ENCODE data around the gene SRRD. TPM values are rescaled to one million over a fixed set of nuclear protein-coding genes. Genes with fewer than 3 reads are reported as not detected.

SRRD gene
- total RNA-seq, 2 experiments from 2014 or later, result 17.5 TPM

DNA sequence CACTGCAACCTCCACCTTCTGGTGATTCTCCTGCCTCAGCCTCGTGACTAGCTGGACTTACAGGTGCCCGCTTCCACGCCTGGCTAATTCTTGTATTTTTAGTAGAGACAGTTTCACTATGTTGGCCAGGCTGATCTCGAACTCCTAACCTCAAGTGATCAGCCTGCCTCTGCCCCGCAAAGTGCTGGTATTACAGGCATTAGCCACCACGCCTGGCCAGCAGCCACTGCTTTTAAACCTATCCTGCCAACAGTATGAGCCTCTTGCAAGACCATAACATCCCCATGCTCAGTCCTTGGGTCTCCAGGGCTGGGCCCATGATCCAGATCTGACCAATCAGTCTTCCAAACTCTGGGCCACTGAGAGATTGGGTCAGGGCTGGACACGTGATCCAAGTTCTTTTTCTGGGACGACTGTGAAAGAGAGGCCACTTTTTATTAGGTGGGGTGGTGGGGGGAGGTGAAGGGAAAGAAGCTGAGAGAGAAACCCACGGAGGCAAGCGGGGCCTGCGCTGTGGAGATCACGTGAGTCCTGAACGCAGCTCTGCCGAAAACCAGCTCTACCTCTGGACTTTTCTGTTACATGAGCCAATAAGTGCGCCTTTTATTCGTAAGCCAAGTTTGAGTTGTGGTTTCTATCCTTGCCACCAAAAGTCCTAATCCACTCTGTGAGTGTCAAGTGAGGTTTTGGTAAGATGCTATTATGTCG lies 36.7 kb upstream of the SRRD start:
- H3K4me1 Mint-ChIP-seq, result no peaks in the 10 kb centered on the region
- no peaks in the 10 kb centered on the region for H3K9me3 Mint-ChIP-seq
- ChIA-PET POLR2A (no interaction called here), CTCF (interaction anchor here (1.5 kb wide), 1 partner anchor 80 kb away, joined by 7 read pairs; no protein-coding TSS in a partner anchor)
- DNase-seq, result no peak
- peaks cover 22% of the 10 kb centered on the region for H3K36me3 Mint-ChIP-seq (ENCODE audit: low read depth)
- H3K27ac Mint-ChIP-seq, result no peak overlapping the region
- no peaks in the 10 kb centered on the region for H3K27me3 Mint-ChIP-seq
- H3K4me3 Mint-ChIP-seq, result no peak overlapping the region

DNA sequence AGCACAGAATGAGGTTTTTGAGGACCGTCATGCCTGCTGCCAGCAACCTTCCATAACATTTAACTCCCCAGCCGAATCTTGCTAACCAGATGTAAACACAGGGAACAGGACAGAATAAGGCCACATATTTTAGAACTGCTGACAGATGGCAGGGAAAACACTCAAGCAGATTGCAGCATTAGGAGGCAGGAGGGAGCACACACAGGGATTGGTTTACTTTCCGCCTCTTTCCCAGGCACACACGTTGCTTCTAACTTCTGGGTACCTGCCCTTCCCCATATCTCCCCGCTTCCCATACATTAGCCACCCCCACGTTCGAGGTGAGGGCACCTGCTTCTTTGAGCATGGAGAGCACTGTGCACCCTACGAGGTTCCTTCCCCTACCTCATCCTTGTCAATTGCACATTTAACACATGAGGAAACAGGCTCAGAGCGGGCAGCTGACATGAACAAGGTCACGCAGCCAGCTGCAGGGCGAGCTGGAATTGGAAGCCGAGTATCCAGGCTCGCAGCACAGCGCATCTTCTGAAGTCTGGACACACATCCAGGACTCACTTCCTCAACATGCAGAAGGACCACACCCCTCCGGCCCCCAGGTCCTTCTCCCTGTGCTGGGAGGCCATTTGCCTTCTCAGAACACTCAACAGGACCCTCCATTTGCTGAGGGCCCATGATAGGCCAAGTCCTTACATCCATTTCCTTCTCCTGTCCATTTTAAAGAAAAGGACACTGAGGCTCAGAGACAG lies 35.9 kb upstream of the SRRD start:
- ChIA-PET CTCF (interaction anchor here (1.1 kb wide), 1 partner anchor 15 kb away, joined by 3 read pairs; no protein-coding TSS in a partner anchor), POLR2A (interaction anchor here (1.5 kb wide), 1 partner anchor 36 kb away, joined by 5 read pairs; the partner anchor contains the start of genes HPS4 and SRRD)
- Mint-ChIP-seq H3K4me3 (no peak overlapping the region), H3K4me1 (no peaks in the 10 kb centered on the region), H3K27ac (no peak overlapping the region), H3K9me3 (no peaks in the 10 kb centered on the region), H3K36me3 (ENCODE audit: low read depth) (peaks cover 26% of the 10 kb centered on the region), H3K27me3 (no peaks in the 10 kb centered on the region)
- no peak for DNase-seq

DNA sequence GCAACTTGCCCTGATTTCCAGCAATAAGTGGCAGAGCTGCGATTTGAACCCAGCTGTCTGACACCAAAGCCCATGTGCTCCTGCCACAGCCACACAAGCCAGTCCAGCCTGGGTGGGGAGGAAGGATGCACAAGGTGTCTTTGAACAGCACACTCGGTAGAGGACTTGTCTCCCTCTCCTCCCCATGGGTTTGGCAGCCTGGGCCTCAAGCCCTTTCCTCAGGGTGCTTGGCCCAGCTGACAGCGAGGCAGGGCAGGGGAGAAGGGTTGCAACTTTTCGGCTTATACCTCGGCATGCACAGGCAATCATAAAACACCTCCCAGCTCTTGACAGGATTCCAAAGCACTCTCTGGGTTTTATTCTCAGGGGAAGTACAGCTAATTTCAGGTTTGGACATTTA lies 35.3 kb upstream of the SRRD start:
- H3K9me3 Mint-ChIP-seq, result no peaks in the 10 kb centered on the region
- POLR2A ChIA-PET, result interaction anchor here (1.5 kb wide), 1 partner anchor 36 kb away, joined by 5 read pairs; the partner anchor contains the start of genes HPS4 and SRRD
- no peak overlapping the region for H3K4me3 Mint-ChIP-seq
- H3K27ac Mint-ChIP-seq, result no peak overlapping the region
- no peak for DNase-seq
- H3K27me3 Mint-ChIP-seq, result no peaks in the 10 kb centered on the region
- H3K4me1 Mint-ChIP-seq, result no peaks in the 10 kb centered on the region
- H3K36me3 Mint-ChIP-seq (ENCODE audit: low read depth), result peaks cover 22% of the 10 kb centered on the region
- CTCF ChIA-PET, result interaction anchor here (1.1 kb wide), 1 partner anchor 14 kb away, joined by 3 read pairs; no protein-coding TSS in a partner anchor

DNA sequence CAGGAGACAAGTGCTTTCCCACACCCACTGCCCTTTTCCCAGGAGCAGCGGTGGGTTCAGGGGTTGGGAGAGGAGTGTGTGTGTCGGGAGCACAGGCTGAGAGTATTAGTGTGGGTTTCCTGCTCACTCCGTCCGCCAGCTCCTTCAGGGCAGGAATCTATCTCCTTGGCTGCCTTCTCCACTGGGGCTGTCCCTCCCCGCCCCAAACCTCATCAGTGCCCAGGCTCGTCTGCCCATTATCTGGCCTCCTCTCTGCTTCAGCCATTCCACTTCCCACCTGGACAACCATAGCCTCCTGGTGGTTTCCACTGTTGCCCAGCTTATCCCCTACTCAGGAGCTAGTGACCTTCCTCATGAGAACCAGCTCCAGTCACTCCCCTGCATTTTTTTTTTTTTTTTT lies 34.7 kb upstream of the SRRD start:
- POLR2A ChIA-PET, result interaction anchor here (1.5 kb wide), 1 partner anchor 35 kb away, joined by 5 read pairs; the partner anchor contains the start of genes HPS4 and SRRD
- Mint-ChIP-seq H3K4me1 (no peaks in the 10 kb centered on the region), H3K9me3 (no peaks in the 10 kb centered on the region), H3K27ac (no peak overlapping the region), H3K4me3 (no peak overlapping the region), H3K27me3 (no peaks in the 10 kb centered on the region), H3K36me3 (ENCODE audit: low read depth) (peaks cover 22% of the 10 kb centered on the region)
- CTCF ChIA-PET, result interaction anchor here (1.1 kb wide), 1 partner anchor 13 kb away, joined by 3 read pairs; no protein-coding TSS in a partner anchor
- no peak for DNase-seq

GRCh38 chr22:26450453-26451185 lies 33.1 kb upstream of the SRRD start:
- Mint-ChIP-seq H3K27ac (no peak overlapping the region), H3K4me1 (no peaks in the 10 kb centered on the region), H3K9me3 (no peaks in the 10 kb centered on the region), H3K4me3 (no peak overlapping the region), H3K27me3 (no peaks in the 10 kb centered on the region), H3K36me3 (ENCODE audit: low read depth) (peaks cover 21% of the 10 kb centered on the region)
- ChIA-PET CTCF (no interaction called here), POLR2A (no interaction called here)
- no peak for DNase-seq

DNA sequence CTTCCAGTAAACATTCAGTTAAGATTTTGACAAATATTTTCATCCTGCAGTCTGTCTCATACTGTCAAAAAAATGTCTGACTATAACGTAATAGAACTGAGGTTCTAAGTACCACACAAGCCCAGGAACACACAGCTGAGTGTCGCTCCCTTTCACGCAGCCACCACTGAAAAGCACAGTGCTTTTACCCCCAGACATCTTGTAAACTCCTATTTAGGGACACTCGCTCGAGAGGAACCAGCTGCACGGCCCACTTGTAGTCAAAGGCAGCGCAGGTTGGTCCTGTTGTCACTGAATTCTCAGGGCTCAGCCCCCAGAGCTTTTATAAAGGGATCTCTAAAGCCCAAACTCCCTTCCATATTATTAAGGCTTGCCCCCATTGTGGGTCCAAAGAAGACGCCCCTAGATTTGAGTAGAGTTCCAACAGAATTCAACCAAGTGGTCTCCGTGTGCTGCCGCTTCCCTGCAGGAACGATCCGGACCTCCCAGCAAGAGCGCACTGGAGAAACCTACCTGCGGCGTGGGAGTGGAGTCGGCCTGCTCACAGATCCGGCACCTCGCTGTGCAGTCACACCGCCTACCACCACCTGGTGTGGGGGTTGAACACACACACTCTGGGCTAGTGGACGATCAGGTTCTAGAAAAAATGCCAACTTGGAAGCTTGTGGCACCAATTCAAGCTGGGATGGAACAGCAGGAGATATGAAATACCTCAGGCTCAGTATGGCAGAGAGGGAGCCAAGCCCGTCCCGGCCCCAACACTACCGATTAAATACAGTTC lies 31.3 kb upstream of the SRRD start:
- CTCF ChIA-PET, result interaction anchor here (1.3 kb wide), 1 partner anchor 8 kb away, joined by 3 read pairs; no protein-coding TSS in a partner anchor

DNA sequence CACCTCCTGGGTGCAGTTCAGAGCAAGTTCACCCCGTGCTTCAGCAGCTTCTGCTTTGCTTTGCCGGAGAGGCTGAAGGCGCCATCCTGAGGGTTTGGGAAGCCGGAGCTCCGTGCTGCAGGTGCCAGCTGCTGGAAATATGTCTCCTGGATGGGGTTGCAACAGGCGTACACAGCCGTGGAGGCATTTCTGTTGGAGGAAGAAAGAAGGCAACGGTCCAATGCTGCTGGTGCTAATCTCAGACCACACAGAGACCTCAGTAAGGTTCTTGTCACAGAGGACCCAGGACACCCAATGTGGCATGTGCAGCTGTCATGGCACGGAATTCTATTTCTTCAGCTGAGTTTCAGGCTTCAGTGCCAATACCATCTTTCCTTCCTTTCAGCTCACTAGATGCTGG lies 30.5 kb upstream of the SRRD start:
- Mint-ChIP-seq H3K27me3 (no peaks in the 10 kb centered on the region), H3K36me3 (ENCODE audit: low read depth) (peaks cover 26% of the 10 kb centered on the region), H3K4me3 (no peak overlapping the region), H3K27ac (no peak overlapping the region), H3K9me3 (no peaks in the 10 kb centered on the region), H3K4me1 (no peaks in the 10 kb centered on the region)
- CTCF ChIA-PET, result no interaction called here
- no peak for DNase-seq
- POLR2A ChIA-PET, result no interaction called here

More for the DNA sequence above, 31.3 kb upstream of the SRRD start:
- Mint-ChIP-seq H3K27me3 (no peaks in the 10 kb centered on the region), H3K4me1 (no peaks in the 10 kb centered on the region), H3K4me3 (no peak overlapping the region), H3K36me3 (ENCODE audit: low read depth) (peaks cover 21% of the 10 kb centered on the region), H3K27ac (no peak overlapping the region), H3K9me3 (no peaks in the 10 kb centered on the region)
- DNase-seq, result no peak
- POLR2A ChIA-PET, result no interaction called here

DNA sequence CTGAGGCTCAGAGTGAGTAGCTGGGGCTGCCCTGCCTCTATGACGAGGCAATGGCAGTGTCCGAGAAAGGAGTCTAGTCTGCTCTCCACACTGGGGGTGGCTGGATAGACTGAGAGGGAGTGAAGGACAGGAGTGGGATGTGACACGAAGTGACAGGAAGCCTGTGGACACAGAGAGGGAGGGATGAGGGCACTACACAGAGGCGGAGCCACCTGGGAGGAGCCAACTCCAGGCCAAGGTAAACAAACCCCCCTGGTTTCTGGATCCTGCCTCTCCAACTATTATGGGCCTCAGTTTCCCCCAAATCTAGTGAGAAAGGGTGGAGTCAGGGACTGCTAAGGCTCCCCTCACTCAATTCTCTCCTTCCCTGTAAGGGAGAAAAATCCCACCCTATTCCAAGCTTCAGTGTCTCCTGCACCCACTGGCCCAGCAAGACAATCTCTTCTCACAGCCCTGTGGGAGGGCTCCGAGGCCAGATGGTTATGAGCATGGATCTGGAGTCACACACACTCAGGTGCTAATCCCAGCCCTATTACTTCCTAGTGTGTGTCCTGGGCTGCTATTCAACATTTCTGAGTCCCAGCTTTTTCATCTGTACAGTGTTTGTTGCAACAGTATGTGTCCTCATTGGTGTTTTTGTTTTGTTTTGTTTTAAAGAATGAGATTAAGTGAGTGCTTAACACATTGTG lies 29.7 kb upstream of the SRRD start:
- no peak for DNase-seq
- ChIA-PET CTCF (no interaction called here), POLR2A (no interaction called here)
- peaks cover 28% of the 10 kb centered on the region for H3K36me3 Mint-ChIP-seq (ENCODE audit: low read depth)
- H3K4me1 Mint-ChIP-seq, result no peaks in the 10 kb centered on the region
- H3K27ac Mint-ChIP-seq, result no peak overlapping the region
- H3K27me3 Mint-ChIP-seq, result no peaks in the 10 kb centered on the region
- H3K4me3 Mint-ChIP-seq, result no peak overlapping the region
- H3K9me3 Mint-ChIP-seq, result no peaks in the 10 kb centered on the region

- POLR2A ChIA-PET, result no interaction called here
- DNase-seq, result no peak
- no peak overlapping the region for H3K4me3 Mint-ChIP-seq
- H3K36me3 Mint-ChIP-seq (ENCODE audit: low read depth), result peaks cover 18% of the 10 kb centered on the region
- CTCF ChIA-PET, result interaction anchor here (1.4 kb wide), 1 partner anchor 58 kb away, joined by 3 read pairs; no protein-coding TSS in a partner anchor
- H3K4me1 Mint-ChIP-seq, result no peaks in the 10 kb centered on the region
- no peaks in the 10 kb centered on the region for H3K27me3 Mint-ChIP-seq
- no peaks in the 10 kb centered on the region for H3K9me3 Mint-ChIP-seq
- H3K27ac Mint-ChIP-seq, result no peak overlapping the region
Observed at GRCh38 chr22:26457661-26458272, 25.9 kb upstream of the SRRD start.

- POLR2A ChIA-PET, result interaction anchor here (1.4 kb wide), 1 partner anchor 12 kb away, joined by 3 read pairs; no protein-coding TSS in a partner anchor
- no peak for DNase-seq
- no peak overlapping the region for H3K4me3 Mint-ChIP-seq
- no peaks in the 10 kb centered on the region for H3K27me3 Mint-ChIP-seq
- no peaks in the 10 kb centered on the region for H3K9me3 Mint-ChIP-seq
- peaks cover 25% of the 10 kb centered on the region for H3K36me3 Mint-ChIP-seq (ENCODE audit: low read depth)
- no peaks in the 10 kb centered on the region for H3K4me1 Mint-ChIP-seq
- no peak overlapping the region for H3K27ac Mint-ChIP-seq
- CTCF ChIA-PET, result interaction anchor here (0.5 to 5.7 kb wide), 15 partner anchors 8 to 213 kb away, joined by 3 to 79 read pairs (median 7); no protein-coding TSS in a partner anchor
Observed at GRCh38 chr22:26460202-26460601, 23.5 kb upstream of the SRRD start.

GRCh38 chr22:26461188-26461810 lies 22.4 kb upstream of the SRRD start:
- H3K4me1 Mint-ChIP-seq, result no peaks in the 10 kb centered on the region
- ChIA-PET POLR2A (interaction anchor here (1.4 kb wide), 2 partner anchors 11 to 23 kb away, joined by 3 to 7 read pairs; partner anchors contain the start of genes HPS4 and SRRD), CTCF (interaction anchor here (0.9 to 5.7 kb wide), 11 partner anchors 11 to 95 kb away, joined by 3 to 79 read pairs (median 11); no protein-coding TSS in a partner anchor)
- H3K36me3 Mint-ChIP-seq (ENCODE audit: low read depth), result peaks cover 28% of the 10 kb centered on the region
- H3K9me3 Mint-ChIP-seq, result no peaks in the 10 kb centered on the region
- no peak overlapping the region for H3K4me3 Mint-ChIP-seq
- DNase-seq, result peak; percentile 32
- H3K27ac Mint-ChIP-seq, result no peak overlapping the region
- H3K27me3 Mint-ChIP-seq, result no peaks in the 10 kb centered on the region
